HK-2 (cell line): Measurements from ENCODE around the gene CELF4.
A peak's percentile ranks its signal among the peaks of the same experiment; 100 is the strongest.

Experiments used
- DNase-seq: peaks from one replicate; pipeline ENCODE4 v3.0.0-alpha.2; 2018; ENCODE audit not compliant: unreplicated experiment

Gene CELF4

DNA sequence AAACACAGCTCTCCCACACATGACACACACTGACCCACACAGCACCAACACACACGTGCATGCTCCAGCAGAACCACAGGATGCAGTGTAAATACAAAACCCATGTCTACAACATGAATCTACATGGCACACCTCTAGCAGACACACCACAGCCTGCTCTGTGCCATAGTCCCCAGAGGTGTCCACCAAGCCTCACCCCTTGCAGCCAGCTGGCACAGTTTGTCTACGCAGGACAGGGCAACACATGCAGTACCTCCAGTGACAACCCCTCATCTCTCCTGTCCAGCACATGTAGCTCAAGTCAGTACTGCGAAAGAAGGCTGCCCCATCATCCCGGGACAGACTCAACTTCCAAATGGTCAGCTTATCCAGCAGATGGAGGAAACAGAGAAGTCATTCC, 18.9 kb downstream of the CELF4 start:
- no peak for DNase-seq

- DNase-seq = no peak
These were observed 19.4 kb downstream of the CELF4 start for GRCh38 chr18:37546272-37546537.

DNA sequence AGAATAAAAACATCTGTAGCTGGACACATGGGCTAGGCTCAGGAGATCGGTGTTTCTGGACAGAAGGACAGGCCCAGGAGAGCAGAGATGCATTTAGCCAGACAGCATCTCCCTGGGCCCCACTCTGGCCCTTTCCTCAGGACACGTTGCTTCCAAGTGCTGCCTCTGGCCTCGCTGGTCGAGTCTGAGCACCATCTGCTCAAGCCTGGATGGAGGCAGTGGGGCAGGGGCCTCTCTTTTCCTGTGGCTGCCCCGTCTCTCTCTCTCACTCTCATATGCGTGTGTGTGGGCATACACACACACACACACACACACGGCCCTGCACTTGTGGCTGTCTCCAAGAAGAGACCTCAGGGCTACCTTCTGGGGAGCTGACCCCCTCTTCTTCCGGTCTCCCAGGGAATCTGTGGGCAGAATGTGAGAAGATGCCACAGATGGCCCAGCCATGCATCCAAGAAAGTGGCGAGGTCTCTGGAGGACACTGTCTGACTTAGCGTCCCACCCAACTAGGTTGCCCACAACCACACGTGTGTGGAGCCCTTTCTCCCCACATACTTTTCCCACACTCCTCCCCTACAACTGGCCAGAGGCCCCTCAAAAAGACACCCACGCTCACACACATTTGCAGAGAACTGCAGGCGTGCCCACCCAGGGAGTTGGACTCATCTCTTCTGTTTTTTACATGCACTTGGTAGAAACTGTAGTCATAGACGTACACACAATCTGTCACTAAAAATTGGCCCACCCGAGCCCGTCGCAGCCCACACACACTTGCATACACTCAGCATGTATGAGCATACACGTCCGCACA, 19.9 kb downstream of the CELF4 start:
- DNase-seq = no peak

- DNase-seq = no peak
These were observed 20.9 kb downstream of the CELF4 start for GRCh38 chr18:37544713-37545112.

GRCh38 chr18:37544217-37544616, 21.4 kb downstream of the CELF4 start:
- DNase-seq = no peak

DNA sequence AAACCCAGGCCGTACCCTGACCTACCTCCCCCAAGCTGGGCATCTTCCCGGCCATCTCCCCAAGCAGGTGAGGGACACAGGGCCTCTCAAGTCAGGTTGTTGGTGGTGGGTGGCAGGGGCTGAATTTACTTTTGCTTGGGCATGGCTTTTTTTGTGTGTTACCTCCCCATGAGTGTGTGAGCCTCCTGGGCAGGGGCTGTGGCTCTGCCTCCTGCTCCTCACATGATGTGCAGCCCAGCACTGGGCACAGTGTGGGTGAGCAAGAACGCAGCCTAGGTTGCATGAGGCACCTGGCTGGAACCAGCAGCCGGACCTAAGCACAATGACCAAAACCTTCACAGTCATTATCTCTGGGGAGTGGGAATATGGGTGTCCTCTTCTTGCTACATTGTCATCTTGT, 22.3 kb downstream of the CELF4 start:
- no peak for DNase-seq

GRCh38 chr18:37541517-37541916, 24.1 kb downstream of the CELF4 start:
- DNase-seq = no peak

DNA sequence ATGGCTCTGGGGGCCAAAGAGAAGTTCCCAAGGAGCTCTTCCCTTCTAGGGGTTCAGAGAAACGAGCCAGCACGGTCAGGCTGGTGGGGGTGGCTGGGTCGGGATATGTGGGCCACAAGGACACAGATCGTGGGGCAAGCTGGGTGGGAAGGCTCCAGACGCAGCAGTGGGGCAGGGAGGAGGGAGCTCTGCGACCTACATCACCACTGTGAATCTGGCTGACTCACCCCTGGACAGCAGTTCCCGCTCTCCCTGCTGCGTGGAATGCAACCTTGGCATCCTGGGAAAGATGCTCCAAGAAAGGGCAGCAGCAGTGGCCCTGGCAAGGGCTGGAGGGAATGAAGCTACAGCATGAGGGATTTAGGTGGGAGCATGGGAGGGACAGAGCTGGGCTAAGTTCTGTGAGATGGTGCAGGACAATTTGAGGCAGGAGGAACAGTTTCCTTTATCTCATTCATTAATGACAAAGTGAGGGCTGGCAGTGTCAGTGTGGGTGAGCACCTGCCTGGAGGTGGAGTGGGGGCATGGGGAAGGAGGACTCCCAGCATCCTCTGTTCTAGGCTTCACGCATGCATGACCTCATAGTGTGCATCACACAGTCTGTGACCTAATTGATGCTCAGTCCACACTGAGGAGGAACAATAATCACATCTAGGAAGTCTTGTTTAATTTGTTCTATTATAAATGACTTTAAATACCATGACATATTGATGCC, 25.0 kb downstream of the CELF4 start:
- DNase-seq = peak; percentile 7

DNA sequence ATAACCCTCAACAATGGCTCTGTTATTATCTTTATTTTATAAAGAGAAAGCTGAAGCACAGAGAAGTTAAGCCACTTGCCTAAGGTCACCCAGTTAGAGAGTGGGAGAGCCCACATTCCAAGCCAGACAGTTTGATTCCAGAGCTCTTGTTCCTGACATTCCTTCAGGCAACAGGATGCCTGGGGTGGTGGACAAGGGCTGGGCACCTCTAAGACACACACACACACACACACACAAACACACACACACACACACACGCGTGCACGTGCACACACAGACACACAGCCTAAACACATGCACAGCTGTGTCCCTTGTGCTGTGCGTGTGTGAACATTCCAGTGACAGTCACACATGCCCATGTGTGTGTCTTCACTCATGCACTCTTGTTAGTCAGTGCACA, 26.4 kb downstream of the CELF4 start:
- no peak for DNase-seq

DNA sequence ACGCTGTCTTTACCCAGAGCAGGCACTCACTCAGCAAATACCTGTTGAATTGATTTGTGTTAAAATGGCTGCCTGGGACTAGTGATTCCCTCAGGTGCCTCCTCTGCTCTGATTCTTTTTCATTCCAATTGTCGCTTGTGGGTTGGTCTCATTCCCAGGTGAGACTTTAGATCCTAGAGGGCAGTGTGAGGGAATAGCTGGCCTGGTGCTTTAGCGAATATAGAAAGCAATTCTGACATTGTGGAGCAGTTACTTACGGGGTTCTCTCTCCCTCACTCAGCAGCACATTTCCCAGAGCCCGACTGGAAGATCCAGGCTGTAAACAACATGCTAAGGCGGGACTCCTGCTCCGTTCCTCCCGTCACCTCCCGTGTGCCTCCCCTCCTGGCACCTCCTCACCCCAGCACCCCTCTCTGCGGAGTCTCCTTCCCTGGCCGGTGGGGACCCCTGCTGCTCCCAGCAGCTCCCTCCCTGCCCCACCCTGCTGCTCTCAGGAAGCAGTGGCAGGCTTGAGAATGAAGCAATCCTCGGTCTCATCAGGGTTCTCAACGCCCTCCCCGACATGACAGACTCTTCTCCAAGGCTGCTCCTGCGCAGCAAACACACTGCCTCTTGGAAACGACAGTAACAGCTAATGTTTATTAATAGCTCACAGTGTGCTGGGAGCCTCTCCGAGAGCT, 26.9 kb downstream of the CELF4 start:
- DNase-seq = no peak

- DNase-seq = peak; percentile 71
These were observed 27.6 kb downstream of the CELF4 start for GRCh38 chr18:37537868-37538525.

DNA sequence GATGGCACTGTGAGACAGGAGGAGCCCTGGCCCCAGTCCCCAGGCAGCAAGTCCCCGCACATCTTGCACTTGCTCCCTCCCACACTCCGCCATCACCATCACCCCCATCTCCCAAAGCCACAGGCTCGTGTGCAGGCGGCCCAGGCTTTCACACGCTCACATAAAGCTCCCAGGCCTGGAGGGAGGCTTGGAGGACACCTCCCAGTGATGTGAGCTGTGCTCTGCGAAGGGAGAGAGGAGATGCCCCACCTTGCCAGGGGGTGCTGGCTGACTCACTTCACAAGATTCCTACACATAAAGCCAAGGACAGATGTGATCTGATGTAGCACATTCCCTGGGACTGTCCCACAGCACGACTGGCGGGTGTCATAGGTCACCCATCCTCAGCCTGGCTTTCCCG, 28.9 kb downstream of the CELF4 start:
- DNase-seq = no peak

DNA sequence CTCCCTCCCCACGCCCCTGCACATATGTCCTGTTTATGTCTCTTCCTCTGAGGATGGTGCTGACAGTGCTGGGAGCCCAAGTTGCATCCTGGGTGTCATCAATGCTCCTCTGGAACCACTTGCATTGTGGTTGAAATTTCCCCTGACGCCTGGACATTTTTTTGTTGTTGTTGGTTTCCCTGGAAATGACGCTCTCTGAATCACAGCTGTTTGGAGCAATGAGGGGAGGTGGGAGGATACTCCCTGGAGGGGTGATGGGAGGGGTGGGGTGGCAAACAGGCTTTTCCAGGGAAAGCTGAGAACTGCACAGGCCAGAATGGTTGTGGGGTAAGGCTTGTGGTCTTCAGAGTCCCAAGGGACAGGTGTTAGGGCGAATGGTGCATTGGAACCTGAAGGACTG, 29.6 kb downstream of the CELF4 start:
- DNase-seq = no peak

DNA sequence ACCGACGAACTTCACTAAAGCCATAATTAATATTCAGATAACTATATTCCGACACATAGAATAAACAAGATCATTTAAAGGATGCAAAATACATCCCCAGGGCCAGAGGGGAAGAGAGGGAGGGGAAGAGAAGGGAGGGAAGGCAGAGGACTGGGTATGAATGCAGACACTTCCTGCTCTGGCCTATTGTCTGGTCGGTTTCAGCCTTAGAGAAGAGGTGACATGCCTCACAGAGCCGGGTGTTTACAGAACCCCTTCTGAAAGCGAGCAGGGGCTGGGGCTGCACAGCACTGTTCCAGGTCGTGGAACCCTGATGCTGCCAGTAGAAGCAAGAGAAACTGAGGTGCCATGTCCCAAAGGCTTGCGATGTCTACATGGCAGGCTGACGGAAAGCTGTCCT, 31.0 kb downstream of the CELF4 start:
- no peak for DNase-seq

DNA sequence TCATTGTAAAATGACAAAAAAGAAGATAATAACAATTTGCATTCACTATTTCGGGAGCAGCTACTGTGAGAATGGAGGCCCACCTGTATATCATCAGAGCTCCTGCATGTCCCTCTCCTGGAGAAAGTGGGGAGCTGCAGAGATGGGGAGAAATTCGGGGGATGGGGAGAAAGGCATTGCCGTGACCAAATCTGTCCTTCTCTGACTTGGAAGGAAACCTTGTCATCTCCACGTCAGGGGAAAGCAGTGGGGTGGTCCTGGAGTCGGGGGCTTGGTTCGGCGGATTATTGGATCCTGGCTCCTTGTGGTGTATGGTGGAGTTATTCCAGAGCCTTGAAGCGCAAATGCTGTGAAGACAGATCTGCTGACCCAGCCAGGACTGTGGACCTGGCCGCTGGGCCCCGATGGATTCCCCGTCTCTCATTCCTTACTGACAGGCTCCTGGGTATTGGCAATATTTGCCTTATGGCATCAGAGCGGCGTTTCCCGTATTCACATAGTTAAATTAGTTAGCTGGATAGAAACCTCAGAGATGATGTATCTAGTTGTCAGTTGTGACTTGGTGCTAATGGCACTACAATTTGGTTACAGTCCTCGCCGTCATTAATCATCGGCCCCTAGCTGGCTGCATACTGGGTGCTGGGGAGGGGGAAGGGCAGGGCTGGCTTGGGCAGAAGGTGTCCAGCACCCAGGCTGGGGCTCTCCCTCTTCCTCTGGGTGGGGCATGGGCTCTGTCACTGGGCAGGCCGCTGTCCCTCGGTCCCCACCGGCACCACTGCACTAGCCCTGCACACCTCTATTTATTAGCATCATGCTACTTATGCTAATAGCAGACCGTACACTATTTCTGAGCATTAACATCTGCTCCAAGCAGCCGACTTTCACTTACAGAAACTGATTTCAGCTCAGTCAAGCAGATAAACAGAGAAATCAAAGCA, 31.7 kb downstream of the CELF4 start:
- no peak for DNase-seq

GRCh38 chr18:37532917-37533316, 32.7 kb downstream of the CELF4 start:
- no peak for DNase-seq

- DNase-seq = no peak
These were observed 35.7 kb downstream of the CELF4 start for GRCh38 chr18:37529863-37530262.

DNA sequence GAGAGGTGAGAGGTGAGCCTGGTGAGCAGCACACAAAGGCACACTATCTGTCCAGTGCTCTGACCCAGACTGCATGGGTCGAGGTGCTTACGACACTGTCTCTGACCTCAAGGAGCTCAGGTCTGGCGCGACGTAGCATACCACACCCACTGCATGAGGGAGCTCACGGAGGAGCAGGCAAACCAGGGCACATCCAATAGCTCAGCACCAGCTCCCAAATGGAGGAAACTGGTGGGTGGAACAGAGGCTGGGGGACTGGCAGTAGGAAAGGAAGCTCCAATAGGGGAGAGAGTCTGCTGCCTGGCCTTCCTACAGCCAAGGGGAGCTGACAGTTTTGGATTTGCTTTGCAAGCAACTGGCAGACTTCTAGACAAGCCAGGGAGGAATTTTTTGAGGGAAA, 36.3 kb downstream of the CELF4 start:
- no peak for DNase-seq

GRCh38 chr18:37527395-37527794, 38.2 kb downstream of the CELF4 start:
- no peak for DNase-seq

DNA sequence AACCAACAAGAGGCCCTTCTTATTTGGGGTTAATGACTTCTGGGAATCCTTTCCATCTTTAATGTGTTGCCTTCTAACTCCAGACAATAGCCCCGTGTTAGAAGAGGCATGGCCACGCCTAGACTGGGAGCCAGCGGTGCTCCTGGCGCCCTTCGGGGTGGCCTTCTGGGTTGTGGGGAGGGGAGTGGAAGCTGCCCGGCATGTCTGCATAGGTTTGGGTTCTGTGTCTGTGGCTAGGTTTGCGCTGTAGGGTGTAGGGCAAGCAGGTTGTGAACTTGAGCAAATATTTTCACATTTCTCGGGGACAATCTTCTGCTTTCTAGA, 40.4 kb downstream of the CELF4 start:
- DNase-seq = no peak

GRCh38 chr18:37524498-37525261, 40.9 kb downstream of the CELF4 start:
- DNase-seq = no peak
